Neural cell (in vitro differentiated cells): ENCODE data around the gene MED12.
"Not testable (repeated sequence)": the region's sequence is repeated elsewhere in the genome, so short reads cannot be mapped to it uniquely, and the experiment has no call there.

Source experiments
- EP300 ChIP-seq: fragments of 450-650 bp; conservative IDR thresholded peaks from 2 replicates; pipeline ENCODE4 v1.6.1; 2014; ENCODE audit warnings: antibody characterized with exemption, mild to moderate bottlenecking, moderate library complexity; ENCODE audit not compliant: poor library complexity, severe bottlenecking
- EZH2 ChIP-seq: fragments of 200-600, 300-800 bp; shearing (Covaris generic), sonication (generic); IDR thresholded peaks from 2 replicates; pipeline ENCODE4 v1.6.1; 2014; ENCODE audit warnings: antibody characterized with exemption, low read length, borderline replicate concordance, mild to moderate bottlenecking; ENCODE audit not compliant: insufficient read depth, poor library complexity, severe bottlenecking
- MXI1 ChIP-seq: fragments of 450-650 bp; conservative IDR thresholded peaks from 2 replicates; pipeline ENCODE4 v1.6.1; 2014; ENCODE audit warnings: antibody characterized with exemption, mild to moderate bottlenecking; ENCODE audit not compliant: poor library complexity, severe bottlenecking
- POLR2AphosphoS5 ChIP-seq: IDR thresholded peaks from 2 replicates; pipeline ENCODE4 v1.6.1; 2012
- RAD21 ChIP-seq: fragments of 450-650 bp; conservative IDR thresholded peaks from 2 replicates; pipeline ENCODE4 v1.6.1; 2014; ENCODE audit warnings: antibody characterized with exemption, mild to moderate bottlenecking, moderate library complexity
- SMC3 ChIP-seq: fragments of 450-650 bp; conservative IDR thresholded peaks from 2 replicates; pipeline ENCODE4 v1.6.1; 2014; ENCODE audit warnings: antibody characterized with exemption, mild to moderate bottlenecking, moderate library complexity; ENCODE audit not compliant: poor library complexity
- TAF1 ChIP-seq: IDR thresholded peaks from 2 replicates; pipeline ENCODE4 v1.6.1; 2012; ENCODE audit warnings: low read depth
- TF ChIP-seq, protein P1 (sequence below): IDR thresholded peaks from 2 replicates; pipeline ENCODE4 v1.6.1; 2012; ENCODE audit warnings: borderline replicate concordance
- TF ChIP-seq, protein P2 (sequence below): fragments of 450-650 bp; IDR thresholded peaks from 2 replicates; pipeline ENCODE4 v1.5.1; 2014; ENCODE audit warnings: antibody characterized with exemption, mild to moderate bottlenecking, moderate library complexity; ENCODE audit not compliant: poor library complexity, severe bottlenecking

DNA sequence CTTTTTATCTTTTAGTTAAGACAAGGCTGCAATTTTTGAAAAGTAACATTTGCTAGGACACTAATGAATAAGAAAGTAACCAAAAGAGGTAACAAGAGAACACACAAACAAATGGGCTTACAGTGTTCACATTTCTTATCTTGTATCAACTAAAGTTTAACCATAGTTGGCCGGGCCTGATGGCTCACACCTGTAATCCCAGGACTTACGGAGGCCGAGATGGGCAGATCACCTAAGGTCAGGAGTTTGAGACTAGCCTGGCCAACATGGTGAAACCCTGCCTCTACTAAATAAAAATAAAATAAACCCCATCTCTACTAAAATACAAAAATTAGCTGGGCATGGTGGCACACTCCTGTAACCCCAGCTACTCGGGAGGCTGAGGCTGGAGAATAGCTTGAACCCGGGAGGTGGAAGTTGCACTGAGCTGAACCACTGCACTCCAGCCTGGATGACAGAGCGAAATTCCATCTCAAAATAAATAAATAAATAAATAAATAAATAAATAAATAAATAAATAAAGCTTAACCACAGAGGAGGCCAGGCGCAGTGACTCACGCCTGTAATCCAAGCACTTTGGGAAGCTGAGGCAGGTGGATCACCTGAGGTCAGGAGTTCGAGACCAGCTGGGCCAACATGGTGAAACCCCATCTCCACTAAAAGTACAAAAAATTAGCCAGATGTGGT lies 62.3 kb downstream of the MED12 start:
- TF ChIP-seq EZH2, MXI1, TAF1, POLR2AphosphoS5, EP300, SMC3, RAD21: not testable (repeated sequence)
- TF ChIP-seq, protein P1, sequence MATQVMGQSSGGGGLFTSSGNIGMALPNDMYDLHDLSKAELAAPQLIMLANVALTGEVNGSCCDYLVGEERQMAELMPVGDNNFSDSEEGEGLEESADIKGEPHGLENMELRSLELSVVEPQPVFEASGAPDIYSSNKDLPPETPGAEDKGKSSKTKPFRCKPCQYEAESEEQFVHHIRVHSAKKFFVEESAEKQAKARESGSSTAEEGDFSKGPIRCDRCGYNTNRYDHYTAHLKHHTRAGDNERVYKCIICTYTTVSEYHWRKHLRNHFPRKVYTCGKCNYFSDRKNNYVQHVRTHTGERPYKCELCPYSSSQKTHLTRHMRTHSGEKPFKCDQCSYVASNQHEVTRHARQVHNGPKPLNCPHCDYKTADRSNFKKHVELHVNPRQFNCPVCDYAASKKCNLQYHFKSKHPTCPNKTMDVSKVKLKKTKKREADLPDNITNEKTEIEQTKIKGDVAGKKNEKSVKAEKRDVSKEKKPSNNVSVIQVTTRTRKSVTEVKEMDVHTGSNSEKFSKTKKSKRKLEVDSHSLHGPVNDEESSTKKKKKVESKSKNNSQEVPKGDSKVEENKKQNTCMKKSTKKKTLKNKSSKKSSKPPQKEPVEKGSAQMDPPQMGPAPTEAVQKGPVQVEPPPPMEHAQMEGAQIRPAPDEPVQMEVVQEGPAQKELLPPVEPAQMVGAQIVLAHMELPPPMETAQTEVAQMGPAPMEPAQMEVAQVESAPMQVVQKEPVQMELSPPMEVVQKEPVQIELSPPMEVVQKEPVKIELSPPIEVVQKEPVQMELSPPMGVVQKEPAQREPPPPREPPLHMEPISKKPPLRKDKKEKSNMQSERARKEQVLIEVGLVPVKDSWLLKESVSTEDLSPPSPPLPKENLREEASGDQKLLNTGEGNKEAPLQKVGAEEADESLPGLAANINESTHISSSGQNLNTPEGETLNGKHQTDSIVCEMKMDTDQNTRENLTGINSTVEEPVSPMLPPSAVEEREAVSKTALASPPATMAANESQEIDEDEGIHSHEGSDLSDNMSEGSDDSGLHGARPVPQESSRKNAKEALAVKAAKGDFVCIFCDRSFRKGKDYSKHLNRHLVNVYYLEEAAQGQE = not testable (repeated sequence)
- TF ChIP-seq, protein P2, sequence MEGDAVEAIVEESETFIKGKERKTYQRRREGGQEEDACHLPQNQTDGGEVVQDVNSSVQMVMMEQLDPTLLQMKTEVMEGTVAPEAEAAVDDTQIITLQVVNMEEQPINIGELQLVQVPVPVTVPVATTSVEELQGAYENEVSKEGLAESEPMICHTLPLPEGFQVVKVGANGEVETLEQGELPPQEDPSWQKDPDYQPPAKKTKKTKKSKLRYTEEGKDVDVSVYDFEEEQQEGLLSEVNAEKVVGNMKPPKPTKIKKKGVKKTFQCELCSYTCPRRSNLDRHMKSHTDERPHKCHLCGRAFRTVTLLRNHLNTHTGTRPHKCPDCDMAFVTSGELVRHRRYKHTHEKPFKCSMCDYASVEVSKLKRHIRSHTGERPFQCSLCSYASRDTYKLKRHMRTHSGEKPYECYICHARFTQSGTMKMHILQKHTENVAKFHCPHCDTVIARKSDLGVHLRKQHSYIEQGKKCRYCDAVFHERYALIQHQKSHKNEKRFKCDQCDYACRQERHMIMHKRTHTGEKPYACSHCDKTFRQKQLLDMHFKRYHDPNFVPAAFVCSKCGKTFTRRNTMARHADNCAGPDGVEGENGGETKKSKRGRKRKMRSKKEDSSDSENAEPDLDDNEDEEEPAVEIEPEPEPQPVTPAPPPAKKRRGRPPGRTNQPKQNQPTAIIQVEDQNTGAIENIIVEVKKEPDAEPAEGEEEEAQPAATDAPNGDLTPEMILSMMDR = not testable (repeated sequence)
